ENCODE results near the gene NEMF.
"Not testable (repeated sequence)": the region's sequence is repeated elsewhere in the genome, so short reads cannot be mapped to it uniquely, and the experiment has no call there.

NEMF gene

DNA sequence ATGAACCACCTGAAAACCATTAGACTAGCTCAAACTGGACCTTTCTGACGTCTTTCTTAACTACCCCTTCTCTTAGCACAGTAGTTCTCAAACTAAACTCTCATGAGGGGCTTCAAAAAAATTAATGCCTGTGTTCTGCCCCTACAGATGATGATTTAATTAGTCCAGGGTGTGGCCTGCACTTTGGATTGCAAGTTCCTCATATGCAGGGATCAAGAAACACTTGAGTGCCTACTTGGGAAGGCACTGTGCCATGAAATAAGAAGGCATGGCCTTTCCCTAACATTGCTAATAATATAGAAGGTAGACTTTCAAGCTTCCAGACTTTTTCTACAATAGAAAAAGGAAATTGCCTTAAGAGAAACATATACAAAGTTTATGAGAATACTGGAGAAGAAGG, 107.4 kb downstream of the NEMF start:
- no peak for DNase-seq (ENCODE audit: low spot score)

DNA sequence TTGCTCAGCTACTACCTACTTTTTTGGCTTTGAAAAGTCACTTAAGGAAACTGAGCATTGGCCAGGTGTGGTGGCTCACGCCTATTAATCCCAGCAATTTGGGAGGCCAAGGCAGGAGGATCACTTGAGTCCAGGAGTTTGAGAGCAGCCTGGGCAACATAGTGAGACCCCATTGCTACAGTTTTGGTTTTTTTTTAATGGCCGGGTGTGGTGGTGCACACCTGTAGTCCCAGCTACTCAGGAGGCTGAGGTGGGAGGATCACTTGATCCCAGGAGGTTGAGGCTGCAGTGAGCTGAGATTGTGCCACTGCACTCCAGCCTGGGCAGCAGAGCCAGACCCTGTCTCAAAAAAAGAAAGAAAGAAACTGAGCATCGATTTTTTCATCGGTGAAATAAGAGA, 116.9 kb downstream of the NEMF start:
- not testable (repeated sequence) for DNase-seq (ENCODE audit: low spot score)

DNA sequence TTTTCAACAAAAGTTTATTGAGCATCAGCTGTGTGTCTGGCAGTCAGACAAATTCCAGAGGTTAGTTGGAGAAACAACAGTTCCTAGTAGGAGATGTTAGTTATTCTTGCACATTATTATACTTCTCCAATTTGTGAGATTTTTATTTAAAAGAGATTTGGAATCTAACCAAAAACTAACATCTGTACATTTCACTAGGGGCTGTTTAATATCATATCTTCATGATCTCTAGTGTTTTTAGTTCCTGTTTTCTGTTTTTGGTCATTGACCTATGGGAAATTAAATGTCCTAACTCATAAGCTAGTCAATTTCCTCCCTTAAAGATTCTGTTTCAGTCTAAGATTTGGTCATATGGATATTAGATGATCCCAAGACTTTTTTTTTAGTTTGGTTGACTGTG, 118.8 kb downstream of the NEMF start:
- DNase-seq (ENCODE audit: low spot score): no peak

DNA sequence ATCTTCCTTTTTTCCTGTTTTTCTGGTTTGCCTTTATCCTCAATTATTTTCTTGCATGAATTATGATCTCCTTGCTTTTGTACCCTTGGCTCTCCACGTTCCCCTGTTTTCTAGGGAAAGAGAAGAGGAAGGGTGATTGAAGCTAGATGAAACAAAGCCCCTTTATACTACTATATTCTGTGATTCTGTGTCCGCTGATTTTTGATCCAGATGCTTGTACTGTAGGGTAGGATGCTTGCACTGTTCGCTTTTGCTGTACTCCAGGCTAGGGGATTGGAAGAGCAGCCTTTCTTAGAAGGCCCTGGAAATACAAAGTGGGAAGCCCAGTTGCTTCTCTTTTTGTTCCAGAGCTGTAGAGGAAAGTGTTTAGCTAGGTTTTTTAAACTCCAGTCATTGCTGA, 119.7 kb downstream of the NEMF start:
- no peak for DNase-seq (ENCODE audit: low spot score)

Data from kidney capillary endothelial cell (primary cell).